CD4-positive, alpha-beta T cell (primary cell): ENCODE data around the gene KRT1. TPM values are rescaled to one million over a fixed set of nuclear protein-coding genes. Genes with fewer than 3 reads are reported as not detected.

Experiments
- ATAC-seq: fragments of 200-7000 bp; cut with Tn5 transposase; one replicate; pipeline ENCODE4 v1.10.0; 2022; ENCODE audit warnings: mild to moderate bottlenecking; ENCODE audit not compliant: poor library complexity
- CTCF ChIA-PET: fragments of 350-600 bp; sonication (Branson Sonifier 250); formaldehyde crosslinking; loops from one replicate; lab custom pipeline; 2021; ENCODE audit warnings: antibody characterized with exemption, inconsistent platforms; lab: Charles Lee
- POLR2A ChIA-PET: fragments of 350-600 bp; sonication (Branson Sonifier 250); formaldehyde crosslinking; loops from one replicate; lab custom pipeline; 2021; ENCODE audit warnings: antibody characterized with exemption, inconsistent platforms; lab: Charles Lee
- DNase-seq, 14 experiments: peaks; one replicate each; pipeline ENCODE4 v3.0.0-alpha.2; 2013 to 2020; ENCODE audit warnings: mixed read lengths in 2 of 14
- H3K27ac ChIP-seq, 2 donors: one replicate each; pipeline versions ENCODE4 v1.5.1 to v1.7.0; 2013; ENCODE audit warnings: low read length in 2 of 2, low read depth in 1 of 2, mild to moderate bottlenecking in 1 of 2
- H3K27me3 ChIP-seq, 2 experiments: 1 replicate in 1 of 2; 2 replicates in 1 of 2; pipeline versions ENCODE4 v1.6.1 to v1.7.0; 2013; ENCODE audit warnings: low read length in 2 of 2, control low read depth in 1 of 2, mild to moderate bottlenecking in 1 of 2, moderate library complexity in 1 of 2; ENCODE audit not compliant: insufficient read depth in 2 of 2, control insufficient read depth in 1 of 2
- H3K36me3 ChIP-seq: one replicate; pipeline ENCODE4 v1.6.1; 2013; ENCODE audit warnings: low read length, control low read depth; ENCODE audit not compliant: insufficient read depth
- H3K4me1 ChIP-seq: one replicate; pipeline ENCODE4 v1.6.1; 2013; ENCODE audit warnings: low read length, control low read depth; ENCODE audit not compliant: insufficient read depth
- H3K4me3 ChIP-seq: one replicate; pipeline ENCODE4 v1.5.1; 2013; ENCODE audit warnings: mild to moderate bottlenecking, low read length, moderate library complexity
- H3K9me3 ChIP-seq, 2 experiments: 1 replicate in 1 of 2; 2 replicates in 1 of 2; pipeline versions ENCODE4 v1.6.1 to v1.7.0; 2013; ENCODE audit warnings: low read length in 2 of 2, mild to moderate bottlenecking in 2 of 2, control low read depth in 1 of 2, moderate library complexity in 1 of 2; ENCODE audit not compliant: control insufficient read depth in 1 of 2, insufficient read depth in 1 of 2
- H3K27ac Mint-ChIP-seq: one replicate; pipeline ENCODE4 v1.8.0; 2020; ENCODE audit warnings: mixed read lengths
- H3K27me3 Mint-ChIP-seq: one replicate; pipeline ENCODE4 v1.8.0; 2021; ENCODE audit warnings: mixed read lengths
- H3K36me3 Mint-ChIP-seq: one replicate; pipeline ENCODE4 v1.8.0; 2021; ENCODE audit warnings: low read depth, mixed read lengths
- H3K4me1 Mint-ChIP-seq: one replicate; pipeline ENCODE4 v1.8.0; 2021; ENCODE audit warnings: low read depth, mixed read lengths
- H3K4me3 Mint-ChIP-seq: one replicate; pipeline ENCODE4 v1.8.0; 2020; ENCODE audit warnings: mild to moderate bottlenecking, mixed read lengths
- H3K9me3 Mint-ChIP-seq: one replicate; pipeline ENCODE4 v1.8.0; 2020; ENCODE audit warnings: mixed read lengths
- intact Hi-C, 2 experiments: fragments of 100-400 bp; cut with DNase I in 1 of 2; cut with micrococcal nuclease in 1 of 2; formaldehyde crosslinking; loops; one replicate each; pipeline versions ENCODE4 v1.15.1 to v1.9.0; 2023 to 2025; cut with DNase I, micrococcal nuclease
- total RNA-seq, 174 experiments: library from RNA in 2 of 174; stranded (reverse) in 2 of 174; gene quantifications; one replicate each; pipeline ENCODE4 v1.2.3 and lab custom pipeline; 2021 to 2026
- TF ChIP-seq, protein P1 (sequence below): fragments of 200-600 bp; IDR thresholded peaks from one replicate; pipeline ENCODE4 v1.8.0; 2022; ENCODE audit warnings: antibody characterized with exemption, mild to moderate bottlenecking

KRT1 gene
- total RNA-seq, 2 experiments from 2014 or later: 3.9 to 4.0 TPM

DNA sequence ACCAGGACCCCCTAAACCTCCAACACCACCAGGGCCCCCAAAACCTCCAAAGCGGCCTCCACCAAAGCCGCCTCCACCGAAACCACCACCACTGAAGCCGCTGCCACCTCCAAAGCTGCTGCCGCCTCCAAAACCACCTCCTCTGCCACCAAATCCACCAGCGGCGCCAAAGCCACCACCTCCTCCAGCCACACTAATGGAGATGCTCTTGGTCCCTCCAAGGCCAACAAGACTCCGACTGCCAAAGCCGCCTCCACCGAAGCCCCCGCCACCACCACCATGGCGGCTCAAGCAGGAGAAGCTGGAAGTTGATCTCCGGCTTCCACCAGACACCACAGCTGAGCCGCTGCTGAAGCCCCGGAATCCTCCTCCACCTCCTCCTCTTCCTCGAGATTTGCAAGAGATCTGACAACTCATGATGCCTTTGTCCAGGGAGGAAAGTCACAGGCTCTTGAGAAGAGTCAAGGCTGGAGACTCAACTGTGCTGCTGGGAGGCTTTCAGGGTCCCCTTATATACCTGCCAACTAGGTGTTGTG is 28.4 kb downstream of the KRT1 start, which contains the start of gene KRT2:
Gene KRT2, minus strand, starts transcription at position 486 of the 536 bp plus-strand sequence. Its CDS starts 69 bp downstream, at position 417.
- Histone ChIP-seq H3K4me1 (peaks cover 30% of the 10 kb centered on the region), H3K9me3 (peaks cover 0 to 6% of the 10 kb centered on the region in 2 experiments), H3K4me3 (no peak within 1 kb of the TSS), H3K27ac (no peak within 1 kb of the TSS), H3K27me3 (no peaks in the 10 kb centered on the region), H3K36me3 (no peaks in the 10 kb centered on the region)
- H3K27ac Mint-ChIP-seq: no peak within 1 kb of the TSS
- ATAC-seq: no peak
- ChIA-PET POLR2A (interaction anchor here (1.2 kb wide), 1 partner anchor 39 kb away, joined by 3 read pairs; no protein-coding TSS in a partner anchor), CTCF (no interaction called here)
- intact Hi-C loops: no loop called here
- no peak for DNase-seq
- H3K4me1 Mint-ChIP-seq: peaks cover 64% of the 10 kb centered on the region
- H3K9me3 Mint-ChIP-seq: no peaks in the 10 kb centered on the region
- no peaks in the 10 kb centered on the region for H3K27me3 Mint-ChIP-seq
- H3K36me3 Mint-ChIP-seq: no peaks in the 10 kb centered on the region
- TF ChIP-seq, protein P1, sequence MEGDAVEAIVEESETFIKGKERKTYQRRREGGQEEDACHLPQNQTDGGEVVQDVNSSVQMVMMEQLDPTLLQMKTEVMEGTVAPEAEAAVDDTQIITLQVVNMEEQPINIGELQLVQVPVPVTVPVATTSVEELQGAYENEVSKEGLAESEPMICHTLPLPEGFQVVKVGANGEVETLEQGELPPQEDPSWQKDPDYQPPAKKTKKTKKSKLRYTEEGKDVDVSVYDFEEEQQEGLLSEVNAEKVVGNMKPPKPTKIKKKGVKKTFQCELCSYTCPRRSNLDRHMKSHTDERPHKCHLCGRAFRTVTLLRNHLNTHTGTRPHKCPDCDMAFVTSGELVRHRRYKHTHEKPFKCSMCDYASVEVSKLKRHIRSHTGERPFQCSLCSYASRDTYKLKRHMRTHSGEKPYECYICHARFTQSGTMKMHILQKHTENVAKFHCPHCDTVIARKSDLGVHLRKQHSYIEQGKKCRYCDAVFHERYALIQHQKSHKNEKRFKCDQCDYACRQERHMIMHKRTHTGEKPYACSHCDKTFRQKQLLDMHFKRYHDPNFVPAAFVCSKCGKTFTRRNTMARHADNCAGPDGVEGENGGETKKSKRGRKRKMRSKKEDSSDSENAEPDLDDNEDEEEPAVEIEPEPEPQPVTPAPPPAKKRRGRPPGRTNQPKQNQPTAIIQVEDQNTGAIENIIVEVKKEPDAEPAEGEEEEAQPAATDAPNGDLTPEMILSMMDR: no peak
- no peak within 1 kb of the TSS for H3K4me3 Mint-ChIP-seq

DNA sequence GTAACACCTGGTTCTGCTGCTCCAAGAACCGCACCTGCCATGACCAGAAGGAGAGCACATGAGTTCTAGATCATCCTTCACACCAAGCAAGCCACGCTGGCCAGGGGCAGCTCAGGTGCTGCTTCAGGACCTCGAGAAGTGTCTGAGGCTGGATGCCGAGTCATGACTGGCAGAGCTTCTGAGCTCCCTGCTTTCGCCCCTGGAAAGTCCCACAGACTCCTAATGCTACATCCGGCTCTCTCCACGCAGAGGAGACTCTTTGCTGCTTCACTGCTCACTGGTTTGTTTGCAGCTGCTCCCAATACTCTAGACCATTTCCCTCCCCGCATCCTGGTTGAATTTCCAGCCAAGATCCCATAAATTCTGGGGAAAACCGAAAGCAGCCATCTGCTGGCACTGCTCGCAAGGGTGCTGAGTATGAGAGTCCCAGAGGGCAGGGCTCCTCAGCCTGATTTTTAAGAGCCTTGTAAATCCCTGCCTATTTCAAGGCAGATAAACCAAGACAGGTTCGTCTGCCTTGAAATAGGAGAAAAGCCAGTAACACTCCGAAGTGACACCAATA is 29.6 kb downstream of the KRT1 start:
- no peaks in the 10 kb centered on the region for H3K36me3 Mint-ChIP-seq
- POLR2A ChIA-PET: interaction anchor here (1.2 kb wide), 1 partner anchor 38 kb away, joined by 3 read pairs; no protein-coding TSS in a partner anchor

DNA sequence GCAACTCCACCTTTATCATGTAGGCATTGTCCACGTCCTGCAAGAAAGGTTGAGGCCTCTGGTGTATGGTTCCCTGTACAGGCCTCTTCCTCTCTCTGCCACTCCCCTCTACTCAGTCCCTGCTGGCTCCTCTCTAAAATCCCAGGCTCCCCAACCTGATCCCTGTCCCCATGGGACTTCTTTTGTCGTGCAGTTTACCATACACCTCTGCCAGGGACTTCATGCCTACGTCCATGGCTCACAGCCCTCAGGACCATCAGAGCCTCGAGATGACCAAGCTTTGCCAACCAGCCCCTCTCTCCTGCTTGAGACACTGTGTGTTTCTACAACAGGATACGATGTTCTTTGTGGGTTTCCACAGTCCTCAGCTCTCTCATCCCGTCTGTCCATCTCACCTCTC is 31.1 kb downstream of the KRT1 start:
- Mint-ChIP-seq H3K27me3 (no peaks in the 10 kb centered on the region), H3K4me1 (peaks cover 74% of the 10 kb centered on the region), H3K4me3 (peak overlapping the region; percentile 36), H3K27ac (peak overlapping the region; percentile 99), H3K36me3 (peaks cover 5% of the 10 kb centered on the region), H3K9me3 (peaks cover 2% of the 10 kb centered on the region)
- ATAC-seq (no peak), DNase-seq (no peak)
- Histone ChIP-seq H3K4me3 (no peak overlapping the region), H3K36me3 (no peaks in the 10 kb centered on the region), H3K27ac (no peak overlapping the region), H3K9me3 (peaks cover 0 to 11% of the 10 kb centered on the region in 2 experiments), H3K27me3 (no peaks in the 10 kb centered on the region), H3K4me1 (peaks cover 58% of the 10 kb centered on the region)
- intact Hi-C loops: no loop called here
- TF ChIP-seq, protein P1: no peak
- ChIA-PET POLR2A (interaction anchor here (0.9 to 2.1 kb wide), 2 partner anchors 32 to 63 kb away, joined by 3 to 6 read pairs; no protein-coding TSS in a partner anchor), CTCF (interaction anchor here (0.7 to 1.1 kb wide), 2 partner anchors 29 to 221 kb away, joined by 3 read pairs; no protein-coding TSS in a partner anchor)

More for the DNA sequence above, 29.6 kb downstream of the KRT1 start:
- TF ChIP-seq, protein P1: no peak
- peaks cover 65% of the 10 kb centered on the region for H3K4me1 Mint-ChIP-seq
- H3K27me3 Mint-ChIP-seq: no peaks in the 10 kb centered on the region
- H3K36me3 ChIP-seq: no peaks in the 10 kb centered on the region
- H3K4me1 ChIP-seq: peaks cover 42% of the 10 kb centered on the region
- DNase-seq (no peak), ATAC-seq (no peak)
- no peak overlapping the region for H3K27ac ChIP-seq
- H3K9me3 ChIP-seq: peaks cover 0 to 6% of the 10 kb centered on the region in 2 experiments
- H3K27ac Mint-ChIP-seq: peak overlapping the region; percentile 99
- H3K4me3 Mint-ChIP-seq: no peak overlapping the region
- no peak overlapping the region for H3K4me3 ChIP-seq
- CTCF ChIA-PET: no interaction called here
- no peaks in the 10 kb centered on the region for H3K9me3 Mint-ChIP-seq
- no peaks in the 10 kb centered on the region for H3K27me3 ChIP-seq
- intact Hi-C loops: no loop called here
